ENCODE results near the gene FOXE3. TPM values are rescaled to one million over a fixed set of nuclear protein-coding genes. Genes with fewer than 3 reads are reported as not detected.

FOXE3 gene
- total and polyA plus RNA-seq, 9 of the 15 experiments (the other 6 are each of a cell fraction or from before 2014, with no cell fraction given) = not detected

GRCh38 chr1:47437447-47438164, 21.5 kb downstream of the FOXE3 start, which contains the start of gene FOXD2 (continued):
- TF ChIP-seq HMGN3 (IDR thresholded peaks at IDR 0.05; ENCODE audit: borderline replicate concordance, extremely low read depth, insufficient read length, low read depth, low read length) = peak; percentile 15
- TF ChIP-seq, protein P1, sequence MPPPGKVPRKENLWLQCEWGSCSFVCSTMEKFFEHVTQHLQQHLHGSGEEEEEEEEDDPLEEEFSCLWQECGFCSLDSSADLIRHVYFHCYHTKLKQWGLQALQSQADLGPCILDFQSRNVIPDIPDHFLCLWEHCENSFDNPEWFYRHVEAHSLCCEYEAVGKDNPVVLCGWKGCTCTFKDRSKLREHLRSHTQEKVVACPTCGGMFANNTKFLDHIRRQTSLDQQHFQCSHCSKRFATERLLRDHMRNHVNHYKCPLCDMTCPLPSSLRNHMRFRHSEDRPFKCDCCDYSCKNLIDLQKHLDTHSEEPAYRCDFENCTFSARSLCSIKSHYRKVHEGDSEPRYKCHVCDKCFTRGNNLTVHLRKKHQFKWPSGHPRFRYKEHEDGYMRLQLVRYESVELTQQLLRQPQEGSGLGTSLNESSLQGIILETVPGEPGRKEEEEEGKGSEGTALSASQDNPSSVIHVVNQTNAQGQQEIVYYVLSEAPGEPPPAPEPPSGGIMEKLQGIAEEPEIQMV (tag; conservative IDR thresholded peaks at IDR 0.05; ENCODE audit: low read depth) = no peak
- peak; percentile 79 for TF ChIP-seq PCBP1 (IDR thresholded peaks at IDR 0.05; ENCODE audit: low read depth, low read length, poor library complexity, severe bottlenecking)
- peak; percentile 80 for TF ChIP-seq L3MBTL2 (IDR thresholded peaks at IDR 0.05)
- no peak for TF ChIP-seq ZNF655 (CRISPR knock-in tag; IDR thresholded peaks at IDR 0.05)
- TF ChIP-seq SRSF1 (IDR thresholded peaks at IDR 0.05; ENCODE audit: low read depth, low read length) = no peak
- peak; percentile 92 for TF ChIP-seq POLR2G (IDR thresholded peaks at IDR 0.05; ENCODE audit: low read depth, low read length)
- no peak for TF ChIP-seq ZNF408 (CRISPR knock-in tag; IDR thresholded peaks at IDR 0.05; ENCODE audit: low read depth)
- TF ChIP-seq PHF20 (IDR thresholded peaks at IDR 0.05; ENCODE audit: partially characterized antibody) = peak; percentile 72
- no peak for TF ChIP-seq ZNF717 (CRISPR knock-in tag; IDR thresholded peaks at IDR 0.05)
- no peak for TF ChIP-seq LARP7 (IDR thresholded peaks at IDR 0.05)
- TF ChIP-seq, protein P2, sequence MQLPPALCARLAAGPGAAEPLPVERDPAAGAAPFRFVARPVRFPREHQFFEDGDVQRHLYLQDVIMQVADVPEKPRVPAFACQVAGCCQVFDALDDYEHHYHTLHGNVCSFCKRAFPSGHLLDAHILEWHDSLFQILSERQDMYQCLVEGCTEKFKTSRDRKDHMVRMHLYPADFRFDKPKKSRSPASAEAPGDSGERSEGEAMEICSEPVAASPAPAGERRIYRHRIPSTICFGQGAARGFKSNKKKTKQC (CRISPR knock-in tag; IDR thresholded peaks at IDR 0.05) = peak; percentile 26; the same call in 1 of the 2 replicates
- peak; percentile 86 for TF ChIP-seq RBBP5 (IDR thresholded peaks at IDR 0.05; ENCODE audit: borderline replicate concordance, insufficient read depth, low read length, poor library complexity, severe bottlenecking)
- no peak for TF ChIP-seq ZNF764 (CRISPR knock-in tag; IDR thresholded peaks at IDR 0.05; ENCODE audit: low read depth)
- peak; percentile 71 for TF ChIP-seq NEUROD1 (IDR thresholded peaks at IDR 0.05; ENCODE audit: borderline replicate concordance, low read depth, low read length, partially characterized antibody)
- peak; percentile 52 for TF ChIP-seq ZBTB1 (CRISPR knock-in tag; IDR thresholded peaks at IDR 0.05; ENCODE audit: borderline replicate concordance, low read depth)

All from K562 (cell line).